ENCODE results near the gene CIRBP.

Gene CIRBP

DNA sequence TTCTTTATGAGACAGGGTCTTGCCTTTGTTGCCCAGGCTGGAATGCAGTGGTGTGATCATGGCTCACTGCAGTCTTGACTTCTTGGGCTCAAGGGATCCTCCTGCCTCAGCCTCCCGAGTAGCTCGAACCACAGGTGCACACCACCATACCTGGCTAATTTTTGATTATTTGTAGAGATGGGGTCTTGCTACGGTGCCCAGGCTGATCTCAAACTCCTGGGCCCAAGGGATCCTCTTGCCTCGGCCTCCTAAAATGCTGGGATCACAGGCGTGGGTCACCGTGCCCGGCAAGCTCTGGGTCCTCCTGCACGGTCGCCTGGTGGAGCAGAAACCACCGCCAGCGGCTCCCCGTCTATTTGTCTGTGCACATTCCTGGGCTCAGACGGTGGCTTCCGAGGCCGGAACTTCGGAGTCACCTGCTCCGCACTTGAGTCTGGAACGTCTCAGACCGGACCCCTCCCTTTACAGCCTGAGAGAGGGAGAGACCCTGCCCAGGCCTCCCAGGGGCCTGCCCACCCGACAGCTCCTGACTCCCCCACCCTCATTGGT lies 38.7 kb downstream of the CIRBP start:
- H3K4me3 ChIP-seq (replicated peaks; ENCODE audit: low read depth, low read length): no peak overlapping the region
- no peak for TF ChIP-seq CTCF (IDR thresholded peaks at IDR 0.05; ENCODE audit: low read depth, low read length, missing control alignments)
- no peak for DNase-seq (ENCODE audit: extremely low read depth, low read depth)

- no peak for TF ChIP-seq CTCF (IDR thresholded peaks at IDR 0.05; ENCODE audit: low read depth, low read length, missing control alignments)
- no peak for DNase-seq (ENCODE audit: extremely low read depth, low read depth)
- H3K4me3 ChIP-seq (replicated peaks; ENCODE audit: low read depth, low read length): no peak overlapping the region
Observed at GRCh38 chr19:1308718-1309117, 39.6 kb downstream of the CIRBP start.

- TF ChIP-seq CTCF (IDR thresholded peaks at IDR 0.05; ENCODE audit: low read depth, low read length, missing control alignments): no peak
- no peak overlapping the region for H3K4me3 ChIP-seq (replicated peaks; ENCODE audit: low read depth, low read length)
- DNase-seq (ENCODE audit: extremely low read depth, low read depth): no peak
Observed at GRCh38 chr19:1309977-1310852, 41.1 kb downstream of the CIRBP start.

DNA sequence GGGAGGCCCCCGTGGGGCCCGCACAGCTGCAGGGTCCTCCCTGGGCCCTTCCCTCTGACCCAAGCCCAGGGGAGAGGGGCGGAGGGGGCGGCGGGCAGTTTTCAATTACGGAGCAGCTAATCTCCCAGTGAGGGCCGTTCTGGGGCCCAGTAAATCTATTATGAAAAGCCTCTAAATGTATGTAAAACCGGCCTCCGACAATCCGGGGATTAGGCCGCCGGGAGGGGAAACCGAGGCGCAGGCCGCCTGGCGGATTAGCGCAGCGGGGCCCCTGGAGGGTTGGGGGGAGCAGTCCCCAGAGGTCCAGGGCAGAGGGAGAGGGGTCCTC lies 41.7 kb downstream of the CIRBP start:
- no peak for DNase-seq (ENCODE audit: extremely low read depth, low read depth)
- TF ChIP-seq CTCF (IDR thresholded peaks at IDR 0.05; ENCODE audit: low read depth, low read length, missing control alignments): no peak
- no peak overlapping the region for H3K4me3 ChIP-seq (replicated peaks; ENCODE audit: low read depth, low read length)

- no peak for DNase-seq (ENCODE audit: extremely low read depth, low read depth)
- H3K4me3 ChIP-seq (replicated peaks; ENCODE audit: low read depth, low read length): no peak overlapping the region
- no peak for TF ChIP-seq CTCF (IDR thresholded peaks at IDR 0.05; ENCODE audit: low read depth, low read length, missing control alignments)
Observed at GRCh38 chr19:1311543-1312091, 42.5 kb downstream of the CIRBP start.

DNA sequence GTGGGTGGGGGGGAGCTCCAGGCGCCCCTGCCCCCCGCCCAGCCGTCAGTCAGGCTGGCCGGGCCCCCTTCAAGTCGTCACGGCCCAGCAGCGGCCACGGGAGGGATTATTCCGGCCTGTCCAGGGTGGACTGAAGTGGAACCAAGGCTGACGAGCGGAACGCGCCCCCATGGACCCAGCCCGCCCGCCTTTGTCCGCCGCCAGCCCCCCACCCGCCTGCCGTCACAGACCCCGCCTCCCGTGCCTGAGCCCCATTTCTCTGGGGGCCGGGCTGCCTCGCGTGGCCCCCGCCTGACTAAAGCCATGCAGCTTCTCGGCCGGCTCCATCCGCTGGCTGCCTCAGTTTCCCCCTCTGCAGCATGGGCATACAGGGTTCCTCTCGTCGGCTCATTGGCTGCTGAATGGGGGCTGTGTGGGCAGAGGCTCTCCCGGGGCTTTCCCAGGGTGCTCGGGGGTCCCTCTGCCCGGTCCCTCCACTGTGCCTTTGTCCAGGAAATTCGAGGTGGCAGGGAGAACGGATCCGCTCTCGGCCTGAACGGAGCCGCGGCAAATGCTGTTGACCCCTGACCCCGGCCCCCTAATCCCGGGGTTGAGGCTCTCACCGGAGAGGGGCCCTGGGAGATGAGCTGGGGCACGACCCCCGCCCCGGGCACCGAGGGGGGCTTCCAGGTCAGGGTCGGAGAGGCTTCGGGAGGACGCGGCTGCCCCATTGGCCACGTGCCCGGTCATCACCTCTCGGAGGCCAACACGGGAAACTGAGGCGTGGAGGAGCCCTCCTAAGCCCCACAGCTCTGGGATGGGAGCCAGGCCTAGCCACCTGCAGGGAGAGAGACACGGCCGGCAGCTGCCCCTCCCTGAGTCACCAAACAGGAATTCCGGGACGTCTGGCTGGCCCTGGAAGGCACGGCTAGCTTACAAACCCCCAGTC lies 43.9 kb downstream of the CIRBP start:
- no peak for TF ChIP-seq CTCF (IDR thresholded peaks at IDR 0.05; ENCODE audit: low read depth, low read length, missing control alignments)
- H3K4me3 ChIP-seq (replicated peaks; ENCODE audit: low read depth, low read length): no peak overlapping the region
- no peak for DNase-seq (ENCODE audit: extremely low read depth, low read depth)

Data from HFF-Myc (cell line).